NOMO-1 treated with dmso at 0.1 percent for 144 hours (cell line): ENCODE results near the gene RASSF8.

ENCODE experiments used
- DNase-seq: peaks from one replicate; lab custom pipeline; 2025; ENCODE audit not compliant: unreplicated experiment; lab: John Stamatoyannopoulos, UW

RASSF8 gene

GRCh38 chr12:25992026-25992782 is 33.7 kb downstream of the RASSF8 start:
- DNase-seq, result no peak

GRCh38 chr12:25993901-25994651 is 35.6 kb downstream of the RASSF8 start:
- no peak for DNase-seq

- no peak for DNase-seq
Measured at GRCh38 chr12:25994901-25995625, 36.6 kb downstream of the RASSF8 start.

- no peak for DNase-seq
Measured at GRCh38 chr12:25995906-25996305, 37.4 kb downstream of the RASSF8 start.

- DNase-seq, result no peak
Measured at GRCh38 chr12:25996677-25997076, 38.2 kb downstream of the RASSF8 start.

- DNase-seq, result no peak
Measured at GRCh38 chr12:25997201-25997963, 38.9 kb downstream of the RASSF8 start.

- DNase-seq, result no peak
Measured at GRCh38 chr12:26000898-26001297, 42.4 kb downstream of the RASSF8 start.

- no peak for DNase-seq
Measured at GRCh38 chr12:26001530-26001929, 43.0 kb downstream of the RASSF8 start.

- no peak for DNase-seq
Measured at GRCh38 chr12:26003065-26003464, 44.6 kb downstream of the RASSF8 start.

- no peak for DNase-seq
Measured at GRCh38 chr12:26007566-26007965, 49.1 kb downstream of the RASSF8 start.

GRCh38 chr12:26009593-26009992 is 51.1 kb downstream of the RASSF8 start:
- no peak for DNase-seq

GRCh38 chr12:26010293-26010821 is 51.9 kb downstream of the RASSF8 start:
- no peak for DNase-seq

GRCh38 chr12:26011099-26011498 is 52.6 kb downstream of the RASSF8 start:
- no peak for DNase-seq

- DNase-seq, result no peak
Measured at GRCh38 chr12:26014085-26014484, 55.6 kb downstream of the RASSF8 start.

- no peak for DNase-seq
Measured at GRCh38 chr12:26016516-26016915, 58.0 kb downstream of the RASSF8 start.

- DNase-seq, result no peak
Measured at GRCh38 chr12:26017484-26018211, 59.2 kb downstream of the RASSF8 start.

- DNase-seq, result no peak
Measured at GRCh38 chr12:26018926-26019325, 60.4 kb downstream of the RASSF8 start.

GRCh38 chr12:26021534-26021933 is 63.1 kb downstream of the RASSF8 start:
- no peak for DNase-seq

- DNase-seq, result no peak
Measured at GRCh38 chr12:26022043-26022442, 63.6 kb downstream of the RASSF8 start.

- no peak for DNase-seq
Measured at GRCh38 chr12:26026713-26027112, 68.2 kb downstream of the RASSF8 start.
